ENCODE measurements around the gene IQCM. TPM values are rescaled to one million over a fixed set of nuclear protein-coding genes. Genes with fewer than 3 reads are reported as not detected.

IQCM gene
- total RNA-seq, 1 donor, result not detected

DNA sequence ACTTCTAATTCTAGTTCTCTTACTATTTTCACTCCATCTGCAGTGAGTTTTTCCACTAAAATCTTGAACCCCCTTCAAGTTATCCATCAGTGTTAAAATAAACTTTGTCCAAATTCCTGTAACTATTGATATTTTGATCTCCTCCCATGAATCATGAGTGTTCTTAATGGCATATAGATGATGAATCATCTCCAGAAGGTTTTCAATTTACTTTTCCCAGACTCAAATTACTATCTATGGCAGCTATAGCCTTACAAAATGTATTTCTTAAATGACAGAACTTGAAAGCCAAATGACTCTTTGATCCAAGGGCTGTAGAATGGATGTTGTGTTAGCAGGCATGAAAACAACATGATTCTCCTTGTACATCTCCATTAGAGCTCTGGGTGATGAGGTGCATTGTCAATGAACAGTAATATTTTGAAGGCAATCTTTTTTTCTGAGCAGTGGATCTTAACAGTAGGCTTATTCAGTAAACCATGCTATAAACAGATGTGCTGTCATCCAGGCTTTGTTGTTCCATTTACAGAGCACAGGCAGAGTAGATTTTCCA, 16.1 kb upstream of the IQCM start:
- DNase-seq (ENCODE audit: low read depth), result no peak
- TF ChIP-seq, protein P1, sequence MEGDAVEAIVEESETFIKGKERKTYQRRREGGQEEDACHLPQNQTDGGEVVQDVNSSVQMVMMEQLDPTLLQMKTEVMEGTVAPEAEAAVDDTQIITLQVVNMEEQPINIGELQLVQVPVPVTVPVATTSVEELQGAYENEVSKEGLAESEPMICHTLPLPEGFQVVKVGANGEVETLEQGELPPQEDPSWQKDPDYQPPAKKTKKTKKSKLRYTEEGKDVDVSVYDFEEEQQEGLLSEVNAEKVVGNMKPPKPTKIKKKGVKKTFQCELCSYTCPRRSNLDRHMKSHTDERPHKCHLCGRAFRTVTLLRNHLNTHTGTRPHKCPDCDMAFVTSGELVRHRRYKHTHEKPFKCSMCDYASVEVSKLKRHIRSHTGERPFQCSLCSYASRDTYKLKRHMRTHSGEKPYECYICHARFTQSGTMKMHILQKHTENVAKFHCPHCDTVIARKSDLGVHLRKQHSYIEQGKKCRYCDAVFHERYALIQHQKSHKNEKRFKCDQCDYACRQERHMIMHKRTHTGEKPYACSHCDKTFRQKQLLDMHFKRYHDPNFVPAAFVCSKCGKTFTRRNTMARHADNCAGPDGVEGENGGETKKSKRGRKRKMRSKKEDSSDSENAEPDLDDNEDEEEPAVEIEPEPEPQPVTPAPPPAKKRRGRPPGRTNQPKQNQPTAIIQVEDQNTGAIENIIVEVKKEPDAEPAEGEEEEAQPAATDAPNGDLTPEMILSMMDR (IDR thresholded peaks at IDR 0.05; ENCODE audit: insufficient read depth, low read depth, low read length), result no peak
- H3K4me3 ChIP-seq (ENCODE audit: low read depth, low read length), result no peak overlapping the region

DNA sequence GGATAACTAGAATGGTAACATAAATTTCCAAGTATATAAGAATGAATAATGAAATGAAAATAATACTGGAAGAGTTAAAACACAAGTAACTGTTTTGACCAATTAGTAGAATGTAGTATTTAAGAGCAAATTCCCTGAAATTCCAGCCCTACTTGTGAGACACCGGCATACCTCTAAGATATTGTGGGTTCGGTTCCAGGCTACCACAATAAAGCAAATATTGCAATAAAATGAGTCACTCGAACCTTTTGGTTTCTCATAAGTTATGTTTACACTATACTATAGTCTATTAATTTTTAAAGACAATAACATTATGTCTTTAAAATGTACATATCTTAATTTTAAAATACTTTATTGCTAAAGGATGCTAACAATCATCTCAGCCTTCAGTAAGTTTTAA, 15.2 kb upstream of the IQCM start:
- TF ChIP-seq, protein P1 (IDR thresholded peaks at IDR 0.05; ENCODE audit: insufficient read depth, low read depth, low read length), result no peak
- no peak for DNase-seq (ENCODE audit: low read depth)
- no peak overlapping the region for H3K4me3 ChIP-seq (ENCODE audit: low read depth, low read length)

DNA sequence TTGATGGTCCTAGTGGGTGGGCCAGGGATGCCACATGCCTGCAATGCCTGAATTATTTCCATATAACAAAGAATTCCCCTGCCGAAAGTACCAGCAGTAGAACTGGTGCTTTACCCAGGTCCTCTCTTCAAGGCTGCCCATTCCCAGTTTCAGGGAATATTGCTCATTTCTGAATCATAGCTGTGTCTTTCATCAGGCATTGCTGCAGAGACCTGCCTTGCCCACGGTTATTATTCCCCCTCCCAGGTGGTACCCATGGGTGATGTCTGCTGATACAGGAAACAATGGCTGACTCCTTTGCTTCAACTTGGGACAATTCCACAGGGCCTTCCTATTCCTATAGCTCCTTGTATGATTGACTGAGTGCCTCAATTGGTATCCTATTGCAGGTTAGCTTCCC, 9.7 kb upstream of the IQCM start:
- TF ChIP-seq, protein P1 (IDR thresholded peaks at IDR 0.05; ENCODE audit: insufficient read depth, low read depth, low read length), result no peak
- H3K4me3 ChIP-seq (ENCODE audit: low read depth, low read length), result no peak overlapping the region
- no peak for DNase-seq (ENCODE audit: low read depth)

DNA sequence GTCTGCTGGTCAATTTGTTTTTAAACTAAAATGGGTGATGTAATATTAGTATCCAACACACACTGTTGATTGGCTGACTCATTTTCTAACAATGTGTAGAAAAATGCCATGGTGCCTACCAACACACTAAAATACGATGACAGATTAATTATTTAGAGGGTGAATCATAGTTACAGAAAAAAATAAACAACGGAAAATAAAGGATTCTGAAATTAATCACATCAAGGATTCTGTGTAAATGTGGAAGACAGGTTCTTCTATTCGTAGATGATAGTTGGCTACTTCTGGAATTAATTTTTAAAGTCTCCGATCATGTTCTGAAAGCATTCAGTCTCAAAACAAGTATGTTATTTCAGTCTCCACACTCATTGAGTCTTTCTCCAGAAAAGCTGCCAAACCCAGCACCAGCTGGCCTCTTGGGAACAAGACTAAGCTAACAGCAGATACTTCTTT, 8.2 kb upstream of the IQCM start:
- H3K4me3 ChIP-seq (ENCODE audit: low read depth, low read length), result no peak overlapping the region
- TF ChIP-seq, protein P1 (IDR thresholded peaks at IDR 0.05; ENCODE audit: insufficient read depth, low read depth, low read length), result no peak
- DNase-seq (ENCODE audit: low read depth), result peak; percentile 58

DNA sequence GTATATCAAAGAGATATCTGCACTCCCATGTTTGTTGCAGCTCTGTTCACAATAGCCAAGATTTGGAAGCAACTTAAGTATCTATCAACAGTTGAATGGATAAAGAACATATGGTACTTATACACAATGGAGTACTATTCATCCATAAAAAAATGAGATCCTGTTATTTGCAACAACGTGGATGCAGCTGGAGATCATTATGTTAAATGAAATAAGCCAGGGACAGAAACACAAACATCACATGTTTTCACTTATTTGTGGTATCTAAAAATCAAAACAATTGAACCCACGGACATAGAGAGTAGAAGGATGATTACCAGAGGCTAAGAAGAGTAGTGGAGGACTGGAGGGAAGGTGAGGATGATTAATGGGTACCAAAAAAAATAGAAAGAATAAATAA, 14.2 kb downstream of the IQCM start:
- H3K4me3 ChIP-seq (ENCODE audit: low read depth, low read length), result no peak overlapping the region
- DNase-seq (ENCODE audit: low read depth), result peak; percentile 80
- TF ChIP-seq, protein P1 (IDR thresholded peaks at IDR 0.05; ENCODE audit: insufficient read depth, low read depth, low read length), result no peak

DNA sequence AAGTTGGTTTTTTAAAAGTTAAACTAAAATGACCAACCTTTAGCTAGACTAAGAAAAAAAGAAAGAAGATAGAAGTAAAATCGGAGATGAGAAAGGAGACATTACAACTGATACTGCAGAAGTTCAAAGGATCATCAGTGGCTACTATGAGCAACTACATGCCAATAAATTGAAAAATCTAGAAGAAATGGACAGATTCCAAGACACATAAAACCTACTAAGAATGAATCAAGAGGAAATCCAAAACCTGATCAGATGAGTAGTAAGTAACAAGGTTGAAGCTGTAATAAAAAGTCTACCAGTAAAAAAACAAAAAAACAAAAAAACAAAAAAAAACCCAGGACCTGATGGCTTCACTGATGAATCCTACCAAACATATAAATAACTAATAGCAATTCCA, 16.1 kb downstream of the IQCM start:
- no peak for DNase-seq (ENCODE audit: low read depth)
- TF ChIP-seq, protein P1 (IDR thresholded peaks at IDR 0.05; ENCODE audit: insufficient read depth, low read depth, low read length), result no peak
- H3K4me3 ChIP-seq (ENCODE audit: low read depth, low read length), result no peak overlapping the region

DNA sequence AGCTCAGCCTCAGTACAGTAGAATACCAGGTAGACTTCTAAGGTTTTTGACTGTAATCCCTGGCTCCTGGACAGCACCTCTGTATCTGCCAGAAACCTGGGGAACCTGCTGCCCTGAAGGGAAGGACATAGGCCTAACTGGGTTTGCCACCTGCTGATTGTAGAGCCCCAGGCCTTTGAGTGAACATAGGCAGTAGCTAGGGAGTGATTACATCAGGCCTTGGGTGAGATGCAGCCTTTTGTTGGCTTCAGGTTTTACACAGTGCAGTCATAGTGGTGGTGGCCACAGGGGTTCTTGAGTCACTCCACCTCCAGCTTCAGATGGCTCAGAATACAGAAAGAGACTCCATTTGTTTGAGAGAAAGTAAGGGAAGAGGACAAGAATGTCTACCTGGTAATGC, 19.3 kb downstream of the IQCM start:
- TF ChIP-seq, protein P1 (IDR thresholded peaks at IDR 0.05; ENCODE audit: insufficient read depth, low read depth, low read length), result no peak
- no peak overlapping the region for H3K4me3 ChIP-seq (ENCODE audit: low read depth, low read length)
- DNase-seq (ENCODE audit: low read depth), result no peak

All from fibroblast of villous mesenchyme (primary cell).